ENCODE results near the gene CCDC51. TPM values are rescaled to one million over a fixed set of nuclear protein-coding genes. Genes with fewer than 3 reads are reported as not detected.

CCDC51 gene
- total and polyA plus RNA-seq, 2 of the 13 experiments (the other 11 are each of a cell fraction or from before 2014, with no cell fraction given) = 18.1 to 29.4 TPM

- TF ChIP-seq ZBTB38 (CRISPR knock-in tag; IDR thresholded peaks at IDR 0.05) (peak; percentile 58; the same call in 1 of the 2 replicates), ETV5 (CRISPR knock-in tag; IDR thresholded peaks at IDR 0.05; ENCODE audit: borderline replicate concordance) (peak; percentile 9; the same call in 1 of the 2 replicates), RBM39 (IDR thresholded peaks at IDR 0.05; ENCODE audit: low read depth, low read length, poor library complexity, severe bottlenecking) (no peak), CREB1 (IDR thresholded peaks at IDR 0.05) (no peak), CREB1 (CRISPR knock-in tag; IDR thresholded peaks at IDR 0.05) (no peak), CREBL2 (CRISPR knock-in tag; IDR thresholded peaks at IDR 0.05; ENCODE audit: borderline replicate concordance) (no peak), CHCHD3 (CRISPR knock-in tag; IDR thresholded peaks at IDR 0.05) (no peak), PHB2 (IDR thresholded peaks at IDR 0.05; ENCODE audit: partially characterized antibody) (no peak), U2AF1 (optimal IDR thresholded peaks at IDR 0.05; ENCODE audit: low read depth, low read length) (no peak), ZNF713 (CRISPR knock-in tag; IDR thresholded peaks at IDR 0.05) (no peak), YY1 (IDR thresholded peaks at IDR 0.05; ENCODE audit: insufficient read depth, insufficient replicate concordance, low read depth, low read length) (peak; percentile 38), SNAPC5 (CRISPR knock-in tag; IDR thresholded peaks at IDR 0.05; ENCODE audit: borderline replicate concordance) (no peak), HNRNPH1 (optimal IDR thresholded peaks at IDR 0.05; ENCODE audit: low read depth, low read length) (peak; percentile 12), ZNF883 (CRISPR knock-in tag; IDR thresholded peaks at IDR 0.05; ENCODE audit: not compliant biosample characterization) (no peak), ZBTB7B (CRISPR knock-in tag; IDR thresholded peaks at IDR 0.05) (peak; percentile 43; the same call in 1 of the 2 replicates), THAP7 (CRISPR knock-in tag; IDR thresholded peaks at IDR 0.05) (no peak)
- TF ChIP-seq, protein P1, sequence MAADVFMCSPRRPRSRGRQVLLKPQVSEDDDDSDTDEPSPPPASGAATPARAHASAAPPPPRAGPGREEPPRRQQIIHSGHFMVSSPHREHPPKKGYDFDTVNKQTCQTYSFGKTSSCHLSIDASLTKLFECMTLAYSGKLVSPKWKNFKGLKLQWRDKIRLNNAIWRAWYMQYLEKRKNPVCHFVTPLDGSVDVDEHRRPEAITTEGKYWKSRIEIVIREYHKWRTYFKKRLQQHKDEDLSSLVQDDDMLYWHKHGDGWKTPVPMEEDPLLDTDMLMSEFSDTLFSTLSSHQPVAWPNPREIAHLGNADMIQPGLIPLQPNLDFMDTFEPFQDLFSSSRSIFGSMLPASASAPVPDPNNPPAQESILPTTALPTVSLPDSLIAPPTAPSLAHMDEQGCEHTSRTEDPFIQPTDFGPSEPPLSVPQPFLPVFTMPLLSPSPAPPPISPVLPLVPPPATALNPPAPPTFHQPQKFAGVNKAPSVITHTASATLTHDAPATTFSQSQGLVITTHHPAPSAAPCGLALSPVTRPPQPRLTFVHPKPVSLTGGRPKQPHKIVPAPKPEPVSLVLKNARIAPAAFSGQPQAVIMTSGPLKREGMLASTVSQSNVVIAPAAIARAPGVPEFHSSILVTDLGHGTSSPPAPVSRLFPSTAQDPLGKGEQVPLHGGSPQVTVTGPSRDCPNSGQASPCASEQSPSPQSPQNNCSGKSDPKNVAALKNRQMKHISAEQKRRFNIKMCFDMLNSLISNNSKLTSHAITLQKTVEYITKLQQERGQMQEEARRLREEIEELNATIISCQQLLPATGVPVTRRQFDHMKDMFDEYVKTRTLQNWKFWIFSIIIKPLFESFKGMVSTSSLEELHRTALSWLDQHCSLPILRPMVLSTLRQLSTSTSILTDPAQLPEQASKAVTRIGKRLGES (CRISPR knock-in tag; IDR thresholded peaks at IDR 0.05; ENCODE audit: borderline replicate concordance) = no peak
- TF ChIP-seq, protein P2, sequence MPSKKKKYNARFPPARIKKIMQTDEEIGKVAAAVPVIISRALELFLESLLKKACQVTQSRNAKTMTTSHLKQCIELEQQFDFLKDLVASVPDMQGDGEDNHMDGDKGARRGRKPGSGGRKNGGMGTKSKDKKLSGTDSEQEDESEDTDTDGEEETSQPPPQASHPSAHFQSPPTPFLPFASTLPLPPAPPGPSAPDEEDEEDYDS (CRISPR knock-in tag; IDR thresholded peaks at IDR 0.05) = peak; percentile 87
- TF ChIP-seq, protein P3, sequence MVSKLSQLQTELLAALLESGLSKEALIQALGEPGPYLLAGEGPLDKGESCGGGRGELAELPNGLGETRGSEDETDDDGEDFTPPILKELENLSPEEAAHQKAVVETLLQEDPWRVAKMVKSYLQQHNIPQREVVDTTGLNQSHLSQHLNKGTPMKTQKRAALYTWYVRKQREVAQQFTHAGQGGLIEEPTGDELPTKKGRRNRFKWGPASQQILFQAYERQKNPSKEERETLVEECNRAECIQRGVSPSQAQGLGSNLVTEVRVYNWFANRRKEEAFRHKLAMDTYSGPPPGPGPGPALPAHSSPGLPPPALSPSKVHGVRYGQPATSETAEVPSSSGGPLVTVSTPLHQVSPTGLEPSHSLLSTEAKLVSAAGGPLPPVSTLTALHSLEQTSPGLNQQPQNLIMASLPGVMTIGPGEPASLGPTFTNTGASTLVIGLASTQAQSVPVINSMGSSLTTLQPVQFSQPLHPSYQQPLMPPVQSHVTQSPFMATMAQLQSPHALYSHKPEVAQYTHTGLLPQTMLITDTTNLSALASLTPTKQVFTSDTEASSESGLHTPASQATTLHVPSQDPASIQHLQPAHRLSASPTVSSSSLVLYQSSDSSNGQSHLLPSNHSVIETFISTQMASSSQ (IDR thresholded peaks at IDR 0.05; ENCODE audit: low read depth) = peak; percentile 86
- TF ChIP-seq, protein P3 (CRISPR knock-in tag; IDR thresholded peaks at IDR 0.05; ENCODE audit: borderline replicate concordance) = peak; percentile 92
Measured at GRCh38 chr3:48428572-48429316, 11.2 kb downstream of the CCDC51 start (continued).

Measured in HepG2 (cell line).